ENCODE measurements around the gene ERG.

DNA sequence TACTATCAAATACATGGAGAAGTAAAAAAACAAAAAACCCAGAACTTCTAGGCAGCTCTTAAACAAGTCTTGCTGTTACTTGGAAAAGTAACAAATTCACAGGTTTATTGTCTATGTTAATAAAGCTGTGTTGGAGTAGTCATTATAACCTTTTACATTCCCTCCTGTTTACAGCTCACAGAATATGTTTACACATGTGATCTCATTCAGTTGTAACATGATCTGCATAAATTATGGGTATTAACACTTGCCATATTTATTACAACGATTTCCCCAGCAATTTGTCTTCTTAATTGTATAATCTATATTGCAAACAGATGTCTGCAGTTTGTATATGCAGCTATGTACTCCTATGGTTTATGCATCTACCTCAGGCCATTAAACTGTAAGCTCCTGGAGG lies 28.6 kb downstream of the ERG start:
- TF ChIP-seq CHD1 (IDR thresholded peaks at IDR 0.05; ENCODE audit: low read depth, low read length) (no peak), POLR2A (IDR thresholded peaks at IDR 0.05; ENCODE audit: control extremely low read depth in 1 of 2, low read depth in 2 of 2, low read length in 2 of 2) (no peak), BRCA1 (IDR thresholded peaks at IDR 0.05; ENCODE audit: low read depth, low read length) (no peak)
- TF ChIP-seq, protein P1, sequence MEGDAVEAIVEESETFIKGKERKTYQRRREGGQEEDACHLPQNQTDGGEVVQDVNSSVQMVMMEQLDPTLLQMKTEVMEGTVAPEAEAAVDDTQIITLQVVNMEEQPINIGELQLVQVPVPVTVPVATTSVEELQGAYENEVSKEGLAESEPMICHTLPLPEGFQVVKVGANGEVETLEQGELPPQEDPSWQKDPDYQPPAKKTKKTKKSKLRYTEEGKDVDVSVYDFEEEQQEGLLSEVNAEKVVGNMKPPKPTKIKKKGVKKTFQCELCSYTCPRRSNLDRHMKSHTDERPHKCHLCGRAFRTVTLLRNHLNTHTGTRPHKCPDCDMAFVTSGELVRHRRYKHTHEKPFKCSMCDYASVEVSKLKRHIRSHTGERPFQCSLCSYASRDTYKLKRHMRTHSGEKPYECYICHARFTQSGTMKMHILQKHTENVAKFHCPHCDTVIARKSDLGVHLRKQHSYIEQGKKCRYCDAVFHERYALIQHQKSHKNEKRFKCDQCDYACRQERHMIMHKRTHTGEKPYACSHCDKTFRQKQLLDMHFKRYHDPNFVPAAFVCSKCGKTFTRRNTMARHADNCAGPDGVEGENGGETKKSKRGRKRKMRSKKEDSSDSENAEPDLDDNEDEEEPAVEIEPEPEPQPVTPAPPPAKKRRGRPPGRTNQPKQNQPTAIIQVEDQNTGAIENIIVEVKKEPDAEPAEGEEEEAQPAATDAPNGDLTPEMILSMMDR (IDR thresholded peaks at IDR 0.05; ENCODE audit: control extremely low read depth in 1 of 3, insufficient read depth in 1 of 3, low read depth in 1 of 3, low read length in 3 of 3): no peak
- TF ChIP-seq, protein P2, sequence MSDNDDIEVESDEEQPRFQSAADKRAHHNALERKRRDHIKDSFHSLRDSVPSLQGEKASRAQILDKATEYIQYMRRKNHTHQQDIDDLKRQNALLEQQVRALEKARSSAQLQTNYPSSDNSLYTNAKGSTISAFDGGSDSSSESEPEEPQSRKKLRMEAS (IDR thresholded peaks at IDR 0.05): no peak

All from H1 (cell line).